Activated naive CD8-positive, alpha-beta T cell (primary cell): ENCODE data around the gene CDC42BPA.

ENCODE experiments used
- H3K27ac Mint-ChIP-seq: one replicate; pipeline ENCODE4 v1.8.0; 2021; ENCODE audit warnings: mixed read lengths
- H3K27me3 Mint-ChIP-seq: one replicate; pipeline ENCODE4 v1.8.0; 2021; ENCODE audit warnings: mixed read lengths
- H3K36me3 Mint-ChIP-seq: one replicate; pipeline ENCODE4 v1.8.0; 2021; ENCODE audit warnings: mixed read lengths
- H3K4me1 Mint-ChIP-seq: one replicate; pipeline ENCODE4 v1.8.0; 2021; ENCODE audit warnings: low read depth, mixed read lengths
- H3K4me3 Mint-ChIP-seq: one replicate; pipeline ENCODE4 v1.8.0; 2021; ENCODE audit warnings: mild to moderate bottlenecking, mixed read lengths
- H3K9me3 Mint-ChIP-seq: one replicate; pipeline ENCODE4 v1.8.0; 2021; ENCODE audit warnings: low read depth, mixed read lengths

CDC42BPA gene

DNA sequence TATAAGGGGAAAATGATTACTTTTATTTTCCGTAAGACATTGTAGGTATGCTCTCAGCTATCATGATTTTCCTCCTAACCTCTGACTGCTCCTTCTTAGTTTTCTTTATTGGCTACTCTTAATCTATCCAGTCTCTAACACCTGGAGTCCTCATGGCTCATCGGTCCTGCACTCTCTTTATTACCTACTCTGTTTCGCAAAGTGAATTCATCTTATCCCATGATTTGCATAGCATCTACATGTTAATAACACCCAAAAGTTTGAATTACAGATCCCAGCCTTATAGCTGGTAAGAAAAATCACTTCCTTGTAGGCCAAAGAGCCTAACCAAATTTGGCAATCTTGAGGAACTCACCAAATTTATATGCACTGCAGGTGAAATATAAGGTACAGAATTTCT, 136.3 kb downstream of the CDC42BPA start:
- Mint-ChIP-seq H3K27me3 (peaks cover 6% of the 10 kb centered on the region), H3K27ac (no peak overlapping the region), H3K4me1 (no peaks in the 10 kb centered on the region), H3K9me3 (no peaks in the 10 kb centered on the region), H3K36me3 (no peaks in the 10 kb centered on the region), H3K4me3 (no peak overlapping the region)

DNA sequence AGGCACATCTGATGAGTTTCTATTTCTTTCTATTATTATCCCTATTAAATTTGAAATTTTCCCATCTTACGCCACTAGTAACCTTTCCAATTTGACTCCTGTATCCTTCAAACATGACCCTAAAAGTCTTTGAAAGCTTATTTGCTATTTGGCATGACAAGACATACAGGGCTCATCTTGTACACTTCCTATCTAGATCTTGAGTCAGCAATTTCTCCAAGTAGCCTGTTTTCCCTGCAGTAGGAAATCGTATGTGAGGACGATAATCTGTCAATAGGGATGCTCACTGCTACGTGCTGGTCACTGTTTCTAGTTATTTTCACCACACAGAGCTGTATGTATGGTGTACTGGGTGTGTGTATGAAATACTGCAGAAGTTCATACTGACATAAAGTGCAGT, 142.7 kb downstream of the CDC42BPA start:
- Mint-ChIP-seq H3K4me1 (no peaks in the 10 kb centered on the region), H3K27me3 (peaks cover 2% of the 10 kb centered on the region), H3K27ac (no peak overlapping the region), H3K4me3 (no peak overlapping the region), H3K9me3 (no peaks in the 10 kb centered on the region), H3K36me3 (no peaks in the 10 kb centered on the region)

DNA sequence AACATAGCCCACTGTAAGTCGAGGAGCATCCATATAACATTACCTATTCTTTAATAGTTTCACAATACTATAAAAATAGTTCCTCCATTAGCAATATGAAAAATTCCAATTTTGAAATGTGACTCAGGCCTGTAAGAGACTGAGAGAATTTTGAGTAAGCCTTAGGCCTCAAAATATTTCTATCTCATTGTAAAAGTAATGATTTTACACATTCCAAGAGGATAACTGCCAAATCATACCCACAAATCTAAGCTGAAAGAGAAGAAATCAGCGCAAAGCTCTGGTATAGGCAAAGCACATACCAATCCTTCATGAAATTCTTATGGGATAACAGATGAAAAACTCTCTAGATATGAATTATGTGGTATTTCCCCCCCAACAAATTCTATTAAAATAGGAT, 144.1 kb downstream of the CDC42BPA start:
- Mint-ChIP-seq H3K27ac (no peak overlapping the region), H3K9me3 (no peaks in the 10 kb centered on the region), H3K4me3 (no peak overlapping the region), H3K27me3 (peaks cover 9% of the 10 kb centered on the region), H3K4me1 (no peaks in the 10 kb centered on the region), H3K36me3 (no peaks in the 10 kb centered on the region)

DNA sequence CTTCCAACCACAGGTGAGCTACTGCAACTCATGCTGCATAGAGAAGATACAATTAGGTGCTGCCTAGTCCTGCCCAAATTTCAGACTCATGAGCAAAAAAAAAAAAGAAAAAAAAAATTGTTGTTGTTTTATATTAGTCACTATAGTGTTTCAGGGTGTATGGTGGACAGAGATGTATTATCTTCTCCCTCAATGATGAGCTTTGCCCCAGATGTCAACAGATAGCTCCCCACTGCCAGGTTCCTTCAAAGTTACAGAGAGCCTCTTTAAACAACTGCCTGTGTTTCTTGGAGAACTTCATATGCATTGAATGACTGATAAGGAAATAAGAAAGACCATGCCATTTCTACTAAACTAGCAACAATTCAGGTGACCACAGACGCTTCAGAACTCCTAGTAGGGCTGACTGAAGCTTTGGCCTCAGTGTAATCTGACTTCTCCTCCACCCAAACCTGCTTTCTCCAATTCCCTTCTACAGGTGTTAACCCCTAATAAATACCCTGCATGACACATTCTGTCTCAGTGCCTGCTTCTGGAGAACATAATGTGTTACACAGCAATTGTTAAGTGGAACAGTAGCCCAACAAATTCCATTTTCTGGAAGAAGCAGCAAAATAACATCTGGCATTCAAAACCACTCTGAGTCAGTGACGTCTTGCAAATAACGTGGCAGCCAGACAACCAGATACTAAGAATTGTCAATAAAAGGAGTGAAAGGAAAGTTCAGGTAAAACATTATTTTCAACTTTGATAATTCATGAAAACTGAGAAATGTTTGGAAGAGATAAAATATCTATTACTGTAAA, 147.7 kb downstream of the CDC42BPA start:
- H3K27me3 Mint-ChIP-seq = peaks cover 9% of the 10 kb centered on the region
- no peak overlapping the region for H3K27ac Mint-ChIP-seq
- H3K9me3 Mint-ChIP-seq = no peaks in the 10 kb centered on the region
- H3K36me3 Mint-ChIP-seq = no peaks in the 10 kb centered on the region
- no peak overlapping the region for H3K4me3 Mint-ChIP-seq
- H3K4me1 Mint-ChIP-seq = no peaks in the 10 kb centered on the region

DNA sequence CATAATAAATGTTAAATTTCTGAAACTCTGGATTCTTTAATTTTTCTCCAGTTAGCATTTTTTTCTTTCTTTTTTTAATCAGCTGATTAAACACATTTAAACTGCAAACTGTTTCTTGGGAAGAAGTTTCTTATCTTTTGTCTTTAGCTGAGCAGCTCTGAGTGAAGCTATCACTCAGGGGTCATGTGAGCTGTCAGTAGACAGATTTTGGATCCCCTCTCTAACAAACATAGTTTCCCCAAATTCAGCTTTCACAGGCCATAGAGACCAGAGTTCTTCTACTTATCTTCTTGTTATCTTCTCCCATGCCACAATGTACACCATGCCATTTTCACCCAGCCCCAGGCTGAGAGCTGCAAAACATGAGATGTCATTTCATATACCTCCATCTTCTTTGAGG, 148.9 kb downstream of the CDC42BPA start:
- Mint-ChIP-seq H3K4me1 (no peaks in the 10 kb centered on the region), H3K27me3 (peaks cover 11% of the 10 kb centered on the region), H3K4me3 (no peak overlapping the region), H3K27ac (no peak overlapping the region), H3K36me3 (no peaks in the 10 kb centered on the region), H3K9me3 (no peaks in the 10 kb centered on the region)

DNA sequence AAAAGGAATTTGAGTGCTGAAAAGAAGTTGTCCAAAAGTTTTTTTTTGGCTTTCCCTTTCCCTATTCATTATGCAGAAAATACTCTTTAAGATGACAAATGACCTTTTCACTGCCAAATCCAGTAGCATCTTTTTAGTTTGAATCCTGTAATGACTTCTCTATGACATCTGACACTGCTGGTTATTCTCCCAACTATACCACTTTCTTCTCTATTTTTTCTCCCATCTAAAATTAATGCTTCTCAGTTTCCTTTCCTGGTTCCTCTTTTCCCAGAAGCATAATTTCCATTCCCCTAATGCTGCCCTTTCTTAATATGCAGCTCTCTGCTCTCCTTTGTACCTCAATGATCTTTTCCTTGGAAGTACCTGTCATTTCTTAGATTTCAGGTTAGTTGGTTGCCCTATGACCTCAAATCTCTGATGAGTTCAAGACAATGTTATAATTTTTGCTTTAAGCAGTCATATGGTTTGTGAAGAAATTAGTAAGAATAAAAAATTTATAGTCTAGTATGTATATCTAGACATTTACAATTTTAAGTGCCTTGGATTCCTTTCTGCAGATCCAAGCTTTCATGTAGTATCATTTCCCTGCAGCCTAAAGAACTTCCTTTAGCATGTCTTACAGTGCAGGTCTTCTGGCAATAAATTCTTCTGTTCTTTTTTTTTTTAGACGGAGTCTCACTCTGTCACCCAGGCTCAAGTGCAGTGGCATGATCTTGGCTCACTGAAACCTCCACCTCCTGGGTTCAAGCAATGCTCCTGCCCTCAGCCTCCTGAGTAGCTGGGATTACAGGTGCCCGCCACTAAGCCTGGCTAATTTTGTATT, 150.8 kb downstream of the CDC42BPA start:
- Mint-ChIP-seq H3K4me3 (no peak overlapping the region), H3K36me3 (no peaks in the 10 kb centered on the region), H3K27me3 (peaks cover 13% of the 10 kb centered on the region), H3K4me1 (no peaks in the 10 kb centered on the region), H3K9me3 (no peaks in the 10 kb centered on the region), H3K27ac (no peak overlapping the region)

DNA sequence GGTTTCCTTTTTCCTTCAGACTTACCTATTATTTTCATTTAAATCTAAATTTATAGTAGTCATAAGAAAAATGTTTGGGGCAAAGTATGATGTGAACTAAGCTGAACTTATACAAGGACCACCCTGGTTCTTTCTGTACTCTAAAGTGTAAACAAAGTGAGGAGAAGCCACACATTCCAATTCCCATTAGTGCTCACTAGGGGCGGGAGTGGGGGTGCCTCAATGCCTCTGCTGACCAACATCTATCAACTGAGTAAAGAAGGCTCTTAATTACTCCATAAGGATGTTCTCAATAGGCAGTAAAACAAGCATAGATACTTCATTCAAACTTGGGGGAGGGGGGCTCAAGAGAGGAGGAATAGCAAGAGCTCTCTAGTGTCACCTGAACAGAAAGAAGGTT, 151.7 kb downstream of the CDC42BPA start:
- H3K9me3 Mint-ChIP-seq = no peaks in the 10 kb centered on the region
- H3K4me1 Mint-ChIP-seq = no peaks in the 10 kb centered on the region
- no peak overlapping the region for H3K27ac Mint-ChIP-seq
- H3K4me3 Mint-ChIP-seq = no peak overlapping the region
- no peaks in the 10 kb centered on the region for H3K36me3 Mint-ChIP-seq
- H3K27me3 Mint-ChIP-seq = peaks cover 12% of the 10 kb centered on the region

DNA sequence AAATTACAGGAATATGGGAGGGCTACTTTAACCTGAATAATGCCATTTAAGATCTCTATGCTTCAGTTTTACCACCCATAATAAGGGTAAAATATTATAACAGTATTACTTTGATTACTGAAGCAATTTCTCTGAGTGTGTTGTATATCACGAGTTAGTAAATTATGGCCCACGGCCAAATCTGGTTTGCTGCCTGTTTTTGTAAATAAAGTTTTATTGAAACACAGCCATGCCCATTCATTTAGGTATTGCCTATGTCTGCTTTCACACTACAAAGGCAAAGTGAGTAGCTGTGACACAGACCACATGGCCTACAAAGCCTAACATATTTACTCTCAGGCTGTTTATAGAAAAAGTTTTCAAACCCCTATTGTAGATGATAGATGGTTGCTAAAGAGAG, 156.8 kb downstream of the CDC42BPA start:
- peaks cover 6% of the 10 kb centered on the region for H3K27me3 Mint-ChIP-seq
- no peaks in the 10 kb centered on the region for H3K36me3 Mint-ChIP-seq
- H3K4me1 Mint-ChIP-seq = no peaks in the 10 kb centered on the region
- H3K4me3 Mint-ChIP-seq = no peak overlapping the region
- H3K9me3 Mint-ChIP-seq = no peaks in the 10 kb centered on the region
- no peak overlapping the region for H3K27ac Mint-ChIP-seq

DNA sequence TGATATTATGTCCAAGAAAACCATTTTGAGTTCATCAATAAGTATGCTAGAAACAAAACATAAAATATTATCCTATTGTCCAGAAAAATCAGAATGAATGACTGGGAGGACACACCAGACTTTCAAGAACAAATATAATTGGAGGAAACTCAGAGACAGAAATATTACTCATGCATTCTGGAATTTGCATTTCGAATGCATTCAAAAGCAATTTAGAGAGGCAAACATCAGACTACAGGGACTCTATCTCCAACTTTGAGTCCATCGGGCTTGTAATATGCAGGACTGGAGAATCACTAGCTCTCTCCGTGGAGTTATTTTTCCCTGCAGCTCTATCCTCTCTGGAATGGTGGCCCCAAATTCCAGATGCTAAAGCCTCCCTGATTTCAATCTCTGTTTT, 161.8 kb downstream of the CDC42BPA start:
- Mint-ChIP-seq H3K9me3 (no peaks in the 10 kb centered on the region), H3K4me3 (no peak overlapping the region), H3K27ac (no peak overlapping the region), H3K4me1 (no peaks in the 10 kb centered on the region), H3K27me3 (peaks cover 4% of the 10 kb centered on the region), H3K36me3 (no peaks in the 10 kb centered on the region)

DNA sequence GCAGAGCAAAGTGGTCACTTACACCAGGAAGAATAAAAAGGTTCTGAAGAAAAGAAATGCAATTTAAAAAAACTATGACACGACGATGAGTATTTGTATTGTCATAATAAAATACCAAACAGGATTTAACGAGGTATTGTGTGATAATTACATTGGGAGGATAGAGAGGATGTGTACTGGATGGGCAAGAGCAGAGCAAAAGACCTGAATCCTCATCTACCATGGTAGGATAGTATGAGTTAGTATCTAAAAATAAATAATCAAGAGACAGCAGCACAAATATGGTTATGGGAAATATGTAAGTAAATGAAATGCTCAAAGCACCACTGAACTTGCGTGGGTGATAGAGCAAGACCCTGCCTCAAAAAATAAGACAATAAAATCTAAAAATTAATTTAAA, 162.6 kb downstream of the CDC42BPA start:
- Mint-ChIP-seq H3K9me3 (no peaks in the 10 kb centered on the region), H3K27me3 (peaks cover 4% of the 10 kb centered on the region), H3K4me3 (no peak overlapping the region), H3K36me3 (no peaks in the 10 kb centered on the region), H3K27ac (no peak overlapping the region), H3K4me1 (no peaks in the 10 kb centered on the region)

DNA sequence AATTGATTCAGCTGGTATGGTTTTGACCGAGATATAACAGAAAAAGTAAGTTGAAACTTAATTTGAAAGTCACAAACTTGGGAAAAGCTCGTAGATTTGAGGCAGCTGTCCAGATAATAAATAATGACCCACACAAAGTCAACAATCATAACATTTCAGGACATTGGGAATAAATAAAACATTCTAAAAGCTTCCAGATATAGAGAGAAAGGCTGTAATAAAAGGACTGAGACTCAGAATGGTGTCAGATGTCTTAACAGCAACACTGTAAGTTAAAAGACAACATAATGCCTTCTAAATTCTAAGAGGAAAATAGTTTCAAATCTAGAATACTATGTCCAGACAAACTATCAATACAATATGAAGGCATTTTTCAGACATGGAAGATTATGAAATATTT, 163.3 kb downstream of the CDC42BPA start:
- no peaks in the 10 kb centered on the region for H3K36me3 Mint-ChIP-seq
- H3K9me3 Mint-ChIP-seq = no peaks in the 10 kb centered on the region
- peaks cover 4% of the 10 kb centered on the region for H3K27me3 Mint-ChIP-seq
- H3K4me3 Mint-ChIP-seq = no peak overlapping the region
- no peaks in the 10 kb centered on the region for H3K4me1 Mint-ChIP-seq
- H3K27ac Mint-ChIP-seq = no peak overlapping the region

DNA sequence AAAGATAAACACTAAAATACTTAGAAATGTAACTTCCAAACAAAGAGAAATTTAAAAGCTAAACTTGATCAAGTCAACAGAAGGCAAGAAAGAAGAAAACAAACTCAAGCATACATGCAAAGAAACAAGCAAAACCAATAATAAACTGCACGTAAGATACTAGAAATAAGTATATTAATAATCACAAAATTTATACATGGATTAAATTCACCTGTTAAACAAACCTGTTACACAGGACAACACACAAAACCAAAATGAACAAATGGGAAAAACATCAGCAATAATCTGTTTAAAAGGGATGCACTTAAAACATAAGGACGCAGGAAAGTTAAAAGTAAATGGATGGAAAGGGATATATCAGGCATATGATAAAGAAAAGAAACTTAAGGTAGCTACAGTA, 165.8 kb downstream of the CDC42BPA start:
- no peaks in the 10 kb centered on the region for H3K4me1 Mint-ChIP-seq
- no peaks in the 10 kb centered on the region for H3K36me3 Mint-ChIP-seq
- no peak overlapping the region for H3K27ac Mint-ChIP-seq
- H3K4me3 Mint-ChIP-seq = no peak overlapping the region
- H3K9me3 Mint-ChIP-seq = no peaks in the 10 kb centered on the region
- H3K27me3 Mint-ChIP-seq = peaks cover 6% of the 10 kb centered on the region

DNA sequence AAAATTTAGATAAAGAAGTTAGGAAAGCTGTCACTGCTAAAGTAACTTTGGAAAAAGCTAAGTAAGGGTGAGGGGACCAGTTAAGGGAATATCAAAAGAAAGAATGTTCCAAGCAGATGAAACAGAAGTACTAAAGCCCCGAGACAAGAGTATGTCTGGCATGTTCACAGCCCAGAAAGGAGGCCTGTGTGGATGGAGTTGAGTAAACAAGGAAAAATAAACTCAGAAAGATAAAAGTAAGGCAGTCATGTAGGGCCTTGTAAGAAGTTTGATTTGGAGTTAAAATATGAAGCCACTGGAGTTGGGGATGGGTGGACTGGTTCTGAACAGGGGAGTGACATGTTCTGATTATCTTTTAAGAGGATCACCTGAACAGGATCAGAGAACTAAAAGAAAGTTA, 177.9 kb downstream of the CDC42BPA start:
- H3K27me3 Mint-ChIP-seq = no peaks in the 10 kb centered on the region
- H3K4me3 Mint-ChIP-seq = no peak overlapping the region
- H3K9me3 Mint-ChIP-seq = no peaks in the 10 kb centered on the region
- no peaks in the 10 kb centered on the region for H3K4me1 Mint-ChIP-seq
- no peaks in the 10 kb centered on the region for H3K36me3 Mint-ChIP-seq
- no peak overlapping the region for H3K27ac Mint-ChIP-seq

DNA sequence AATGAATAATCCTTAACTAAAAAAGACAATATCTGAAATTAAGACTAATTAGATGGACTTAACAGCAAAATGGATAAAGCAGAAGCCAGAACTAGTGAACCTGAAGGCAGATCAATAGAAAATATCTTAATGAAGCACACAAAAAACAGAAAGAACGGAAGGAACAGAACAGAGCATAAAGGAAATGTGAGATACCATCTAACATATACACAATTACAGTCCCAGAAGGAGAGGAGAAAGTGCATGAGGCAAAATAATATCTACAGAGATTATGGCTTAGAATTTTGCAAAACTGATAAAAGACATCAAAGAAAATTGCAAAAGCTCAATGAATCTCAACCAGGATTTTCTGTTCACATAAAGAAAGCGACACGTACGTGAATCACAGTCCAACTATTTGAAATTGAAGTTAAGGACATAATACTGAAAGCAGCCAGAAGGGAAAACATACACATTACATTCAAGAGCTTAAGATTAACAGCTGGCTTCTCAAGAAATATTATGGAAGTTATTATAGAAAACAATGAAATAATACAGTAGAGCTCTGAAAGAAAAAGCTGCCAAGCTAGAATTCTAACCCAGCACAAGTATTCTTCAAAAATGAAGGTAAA, 182.0 kb downstream of the CDC42BPA start:
- Mint-ChIP-seq H3K9me3 (no peaks in the 10 kb centered on the region), H3K27me3 (peaks cover 5% of the 10 kb centered on the region), H3K36me3 (no peaks in the 10 kb centered on the region), H3K4me1 (no peaks in the 10 kb centered on the region), H3K27ac (no peak overlapping the region), H3K4me3 (no peak overlapping the region)

DNA sequence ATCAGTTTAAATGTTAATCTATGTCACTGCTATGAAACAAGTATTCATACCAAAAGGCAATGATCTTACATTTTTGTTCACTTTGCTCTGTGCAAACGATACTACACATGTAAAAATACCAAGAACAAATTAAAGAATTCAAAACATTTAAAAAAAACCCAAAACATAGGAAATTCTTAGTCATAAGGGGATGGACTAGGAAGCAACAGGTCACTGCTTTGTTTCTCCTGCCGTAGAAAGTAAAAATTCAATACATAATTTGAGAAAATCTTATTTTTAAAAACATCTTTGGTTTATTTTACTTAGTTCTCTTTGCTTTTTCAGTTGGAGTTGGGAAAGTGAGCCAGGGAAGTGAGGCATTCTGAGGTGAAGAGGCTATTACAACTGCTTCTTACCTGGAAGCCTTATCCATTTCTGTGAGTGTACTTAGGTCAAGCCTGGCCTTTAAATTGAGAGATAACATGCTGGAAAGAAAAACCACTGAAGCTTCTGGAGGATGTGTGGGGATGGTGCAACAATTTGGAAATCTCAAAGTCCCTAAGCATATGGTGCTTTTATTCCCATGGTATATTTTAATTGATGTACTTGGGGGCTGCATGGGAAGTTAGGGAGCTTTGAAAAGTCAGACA, 183.5 kb downstream of the CDC42BPA start:
- H3K4me1 Mint-ChIP-seq = no peaks in the 10 kb centered on the region
- H3K27me3 Mint-ChIP-seq = peaks cover 5% of the 10 kb centered on the region
- no peaks in the 10 kb centered on the region for H3K9me3 Mint-ChIP-seq
- H3K36me3 Mint-ChIP-seq = no peaks in the 10 kb centered on the region
- no peak overlapping the region for H3K27ac Mint-ChIP-seq
- no peak overlapping the region for H3K4me3 Mint-ChIP-seq
